Fibroblast of lung (primary cell): ENCODE data around the gene TMEM212. TPM values are rescaled to one million over a fixed set of nuclear protein-coding genes. Genes with fewer than 3 reads are reported as not detected.
A peak's percentile ranks its signal among the peaks of the same experiment; 100 is the strongest.

Experiments used
- DNase-seq, 2 donors: peaks; one replicate each; pipeline versions ENCODE4 v3.0.0 to v3.0.0-alpha.2; 2010; ENCODE audit warnings: low read depth in 2 of 2
- H2AFZ ChIP-seq: 2 replicates; pipeline ENCODE4 v1.5.1; 2012; ENCODE audit warnings: low read length, control low read depth, inconsistent platforms
- H3K27ac ChIP-seq: 2 replicates; pipeline ENCODE4 v1.5.1; 2011; ENCODE audit warnings: low read length, control low read depth; ENCODE audit not compliant: insufficient read depth
- H3K27me3 ChIP-seq: 2 replicates; pipeline ENCODE4 v1.5.1; 2011; ENCODE audit warnings: mild to moderate bottlenecking, low read length; ENCODE audit not compliant: control insufficient read depth, insufficient read depth
- H3K36me3 ChIP-seq: 2 replicates; pipeline ENCODE4 v1.5.1; 2011; ENCODE audit warnings: low read length; ENCODE audit not compliant: control insufficient read depth, insufficient read depth
- H3K4me1 ChIP-seq: 2 replicates; pipeline ENCODE4 v1.5.1; 2011; ENCODE audit warnings: low read length; ENCODE audit not compliant: control insufficient read depth, insufficient read depth; ENCODE audit errors: extremely low read depth
- H3K4me2 ChIP-seq: 2 replicates; pipeline ENCODE4 v1.5.1; 2011; ENCODE audit warnings: low read length, control low read depth; ENCODE audit not compliant: insufficient read depth; ENCODE audit errors: extremely low read depth
- H3K4me3 ChIP-seq, 4 experiments: fragments of 200-600 bp in 1 of 4; sonication (generic) in 1 of 4; replicated peaks in 1 of 4; 2 replicates each; pipeline ENCODE4 v1.5.1; 2011 to 2016; ENCODE audit warnings: low read length in 4 of 4, low read depth in 3 of 4, mild to moderate bottlenecking in 3 of 4, control low read depth in 2 of 4, inconsistent platforms in 1 of 4, mixed read lengths in 1 of 4; ENCODE audit not compliant: insufficient read depth in 1 of 4; ENCODE audit errors: control extremely low read depth in 1 of 4
- H3K79me2 ChIP-seq: 2 replicates; pipeline ENCODE4 v1.5.1; 2012; ENCODE audit warnings: mild to moderate bottlenecking, low read length, inconsistent platforms; ENCODE audit not compliant: control insufficient read depth, insufficient read depth
- H3K9ac ChIP-seq: 2 replicates; pipeline ENCODE4 v1.5.1; 2011; ENCODE audit warnings: mild to moderate bottlenecking, low read length, control low read depth; ENCODE audit not compliant: insufficient read depth
- H3K9me3 ChIP-seq: 2 replicates; pipeline ENCODE4 v1.5.1; 2012; ENCODE audit warnings: low read depth, low read length; ENCODE audit not compliant: control insufficient read depth, insufficient read depth
- H4K20me1 ChIP-seq: 2 replicates; pipeline ENCODE4 v1.5.1; 2011; ENCODE audit warnings: low read length; ENCODE audit not compliant: control insufficient read depth, insufficient read depth; ENCODE audit errors: extremely low read depth
- EZH2 ChIP-seq: IDR thresholded peaks from 2 replicates; pipeline ENCODE4 v1.5.1; 2012; ENCODE audit warnings: low read length, control low read depth, mild to moderate bottlenecking; ENCODE audit errors: missing control alignments
- polyA plus RNA-seq, 2 donors: library from polyadenylated mRNA; depleted of rRNA in 1 of 2; stranded (reverse) in 1 of 2; unstranded in 1 of 2; fragments of >200 nt; gene quantifications; 2 replicates each; pipeline ENCODE4 v1.2.1, GENCODE V29; 2011 to 2012; ENCODE audit warnings: missing spikeins in 1 of 2
- total RNA-seq: library from RNA; depleted of rRNA; stranded (reverse); fragments of >200 nt; gene quantifications from 2 replicates; pipeline ENCODE4 v1.2.1, GENCODE V29; 2014
- TF ChIP-seq, protein P1 (sequence below), 2 donors: IDR thresholded peaks in 1 of 2; conservative IDR thresholded peaks in 1 of 2; 1 replicate in 1 of 2; 2 replicates in 1 of 2; pipeline ENCODE4 v1.5.1; 2011 to 2012; ENCODE audit warnings: low read length in 2 of 2, control low read depth in 1 of 2, inconsistent platforms in 1 of 2, low read depth in 1 of 2, mild to moderate bottlenecking in 1 of 2

The TMEM212 gene
- total and polyA plus RNA-seq, 2 donors (not counting 1 experiment from before 2014, with no cell fraction given) = not detected

DNA sequence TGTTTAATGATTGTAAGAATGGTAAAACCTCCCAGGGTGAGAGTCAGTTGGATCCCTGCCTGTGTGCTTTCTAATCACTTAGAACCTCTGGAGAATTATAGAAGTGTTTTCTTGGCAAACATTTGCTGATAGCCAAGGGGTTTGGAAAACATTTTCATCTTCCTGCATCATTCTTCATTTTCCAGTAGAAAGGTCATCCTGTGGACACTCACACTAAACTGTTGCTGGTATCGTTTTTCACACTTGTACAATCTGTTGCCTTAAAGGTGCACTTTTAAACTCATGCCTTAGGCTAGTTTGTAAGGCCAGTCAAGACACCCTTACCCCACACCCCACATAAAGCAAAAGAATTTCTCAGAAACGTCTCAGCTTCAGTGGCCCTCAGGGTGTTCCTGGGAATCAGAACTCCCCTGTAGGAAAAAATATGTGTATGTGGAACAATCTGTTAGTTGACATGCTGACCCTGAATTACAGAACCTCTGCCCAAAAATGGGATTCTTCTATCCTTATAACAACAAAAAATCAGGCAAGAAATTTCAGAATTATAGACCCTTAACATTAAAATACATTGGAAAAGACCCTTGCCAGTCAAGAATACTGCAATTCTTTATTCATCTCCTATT is 27.1 kb upstream of the TMEM212 start:
- Histone ChIP-seq H3K9me3 (no peaks in the 10 kb centered on the region), H3K9ac (no peak overlapping the region), H4K20me1 (no peaks in the 10 kb centered on the region), H3K79me2 (no peaks in the 10 kb centered on the region), H3K27ac (no peak overlapping the region), H3K27me3 (no peaks in the 10 kb centered on the region), H3K36me3 (no peaks in the 10 kb centered on the region), H3K4me1 (peaks cover 3% of the 10 kb centered on the region), H3K4me2 (no peak overlapping the region), H2AFZ (no peak overlapping the region), H3K4me3 (no peak overlapping the region)
- TF ChIP-seq EZH2 = no peak
- TF ChIP-seq, protein P1, sequence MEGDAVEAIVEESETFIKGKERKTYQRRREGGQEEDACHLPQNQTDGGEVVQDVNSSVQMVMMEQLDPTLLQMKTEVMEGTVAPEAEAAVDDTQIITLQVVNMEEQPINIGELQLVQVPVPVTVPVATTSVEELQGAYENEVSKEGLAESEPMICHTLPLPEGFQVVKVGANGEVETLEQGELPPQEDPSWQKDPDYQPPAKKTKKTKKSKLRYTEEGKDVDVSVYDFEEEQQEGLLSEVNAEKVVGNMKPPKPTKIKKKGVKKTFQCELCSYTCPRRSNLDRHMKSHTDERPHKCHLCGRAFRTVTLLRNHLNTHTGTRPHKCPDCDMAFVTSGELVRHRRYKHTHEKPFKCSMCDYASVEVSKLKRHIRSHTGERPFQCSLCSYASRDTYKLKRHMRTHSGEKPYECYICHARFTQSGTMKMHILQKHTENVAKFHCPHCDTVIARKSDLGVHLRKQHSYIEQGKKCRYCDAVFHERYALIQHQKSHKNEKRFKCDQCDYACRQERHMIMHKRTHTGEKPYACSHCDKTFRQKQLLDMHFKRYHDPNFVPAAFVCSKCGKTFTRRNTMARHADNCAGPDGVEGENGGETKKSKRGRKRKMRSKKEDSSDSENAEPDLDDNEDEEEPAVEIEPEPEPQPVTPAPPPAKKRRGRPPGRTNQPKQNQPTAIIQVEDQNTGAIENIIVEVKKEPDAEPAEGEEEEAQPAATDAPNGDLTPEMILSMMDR (conservative IDR thresholded peaks at IDR 0.05 in 1 of 2, IDR thresholded peaks at IDR 0.05 in 1 of 2; ENCODE audit: low read depth in 1 of 2, low read length in 2 of 2) = no peak
- peak; percentile 17 to 45 for DNase-seq

DNA sequence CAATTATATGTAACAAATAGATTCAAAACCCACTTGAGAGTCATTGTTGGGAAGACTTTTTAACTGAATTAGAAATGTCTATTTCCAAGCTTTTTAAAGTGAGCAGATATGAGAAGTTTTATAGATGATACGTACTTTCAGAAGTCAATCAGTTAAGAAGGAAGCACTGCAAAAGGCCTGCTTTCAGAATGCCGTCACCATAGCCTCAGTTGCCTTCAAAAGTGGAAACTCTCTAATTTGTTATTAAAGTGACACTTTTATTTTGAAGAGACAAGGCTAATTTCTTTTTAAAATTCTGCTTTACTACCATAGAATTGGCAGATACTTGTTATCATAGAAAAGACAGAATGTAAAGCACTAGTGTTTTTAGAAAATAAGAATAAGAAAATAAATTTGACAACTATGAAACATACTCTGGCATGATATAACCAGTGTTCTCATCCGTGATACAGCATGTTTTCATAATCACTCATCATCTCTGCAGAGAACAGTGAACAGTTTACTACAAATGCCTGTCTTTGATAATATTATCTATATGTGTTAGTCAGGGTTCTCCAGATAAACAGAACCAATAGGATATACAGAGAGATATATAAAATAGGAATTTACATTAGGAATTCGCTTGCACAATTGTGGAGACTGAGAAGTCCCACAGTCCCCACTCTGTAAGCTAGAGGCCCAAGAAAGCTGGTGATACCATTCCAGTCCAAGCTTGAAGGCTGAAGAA is 25.9 kb upstream of the TMEM212 start:
- Histone ChIP-seq H3K4me1 (peaks cover 3% of the 10 kb centered on the region), H4K20me1 (no peaks in the 10 kb centered on the region), H3K79me2 (no peaks in the 10 kb centered on the region), H3K36me3 (no peaks in the 10 kb centered on the region), H3K4me3 (no peak overlapping the region), H3K4me2 (no peak overlapping the region), H3K9me3 (no peaks in the 10 kb centered on the region), H3K27ac (no peak overlapping the region), H3K27me3 (no peaks in the 10 kb centered on the region), H3K9ac (no peak overlapping the region), H2AFZ (no peak overlapping the region)
- DNase-seq = no peak
- TF ChIP-seq, protein P1 (conservative IDR thresholded peaks at IDR 0.05 in 1 of 2, IDR thresholded peaks at IDR 0.05 in 1 of 2; ENCODE audit: low read depth in 1 of 2, low read length in 2 of 2) = no peak
- no peak for TF ChIP-seq EZH2

DNA sequence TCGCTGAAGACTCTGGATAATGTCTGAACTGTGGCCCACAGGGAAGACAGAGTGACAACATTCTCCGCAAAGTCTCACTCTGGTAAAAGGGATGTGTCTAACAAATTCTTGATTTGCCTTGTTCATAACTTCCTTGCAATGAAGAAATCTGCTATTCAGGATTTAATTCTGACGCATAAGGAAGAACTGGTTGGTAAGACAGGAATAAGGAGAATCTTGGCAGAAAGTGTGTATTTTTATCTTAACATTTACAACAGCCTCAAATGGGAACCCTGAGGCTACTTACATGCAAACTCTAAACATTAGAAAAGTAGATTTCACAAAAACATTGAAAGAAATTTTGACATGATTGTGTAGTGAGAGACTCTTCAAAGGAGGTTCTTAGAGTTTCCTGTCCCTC is 22.1 kb upstream of the TMEM212 start:
- TF ChIP-seq, protein P1 (conservative IDR thresholded peaks at IDR 0.05 in 1 of 2, IDR thresholded peaks at IDR 0.05 in 1 of 2; ENCODE audit: low read depth in 1 of 2, low read length in 2 of 2) = no peak
- TF ChIP-seq EZH2 = no peak
- Histone ChIP-seq H3K4me3 (no peak overlapping the region), H2AFZ (no peak overlapping the region), H3K4me2 (no peak overlapping the region), H4K20me1 (no peaks in the 10 kb centered on the region), H3K36me3 (no peaks in the 10 kb centered on the region), H3K27ac (no peak overlapping the region), H3K9ac (no peak overlapping the region), H3K4me1 (peaks cover 6% of the 10 kb centered on the region), H3K27me3 (no peaks in the 10 kb centered on the region), H3K9me3 (no peaks in the 10 kb centered on the region), H3K79me2 (no peaks in the 10 kb centered on the region)
- DNase-seq = no peak
